Left kidney (tissue), 2 donors: ENCODE measurements around the gene IPO11. TPM values are rescaled to one million over a fixed set of nuclear protein-coding genes. Genes with fewer than 3 reads are reported as not detected.
A peak's percentile ranks its signal among the peaks of the same experiment; 100 is the strongest.
"Not testable (repeated sequence)": the region's sequence is repeated elsewhere in the genome, so short reads cannot be mapped to it uniquely, and the experiment has no call there.

Experiments
- DNase-seq: peaks from one replicate; pipeline ENCODE4 v3.0.0-alpha.2; 2013
- polyA plus RNA-seq: library from polyadenylated mRNA; unstranded; fragments of 120-200 nt; gene quantifications from one replicate; pipeline ENCODE4 v1.2.1, GENCODE V29; 2013; ENCODE audit not compliant: insufficient read length

The IPO11 gene
- polyA plus RNA-seq, 1 donor, result 37.8 TPM

DNA sequence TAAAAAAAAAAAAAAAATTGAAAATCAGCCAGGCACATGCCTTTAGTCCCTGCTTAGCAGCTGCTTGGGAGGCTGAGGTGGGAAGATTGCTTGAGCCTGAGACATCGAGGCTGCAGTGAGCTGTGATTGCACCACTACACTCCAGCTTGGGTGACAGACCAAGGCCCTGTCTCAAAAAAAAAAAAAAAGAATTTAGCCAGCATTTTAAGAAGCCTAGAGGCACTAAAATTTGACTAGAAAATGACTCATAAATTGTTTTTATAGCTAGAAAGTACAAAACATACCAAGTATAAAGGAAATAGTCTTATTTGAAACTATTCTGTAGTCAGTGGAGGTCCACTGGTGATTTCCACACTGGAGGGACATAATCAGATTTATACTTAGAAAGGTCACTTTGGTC, 183.5 kb downstream of the IPO11 start:
- DNase-seq, result no peak

DNA sequence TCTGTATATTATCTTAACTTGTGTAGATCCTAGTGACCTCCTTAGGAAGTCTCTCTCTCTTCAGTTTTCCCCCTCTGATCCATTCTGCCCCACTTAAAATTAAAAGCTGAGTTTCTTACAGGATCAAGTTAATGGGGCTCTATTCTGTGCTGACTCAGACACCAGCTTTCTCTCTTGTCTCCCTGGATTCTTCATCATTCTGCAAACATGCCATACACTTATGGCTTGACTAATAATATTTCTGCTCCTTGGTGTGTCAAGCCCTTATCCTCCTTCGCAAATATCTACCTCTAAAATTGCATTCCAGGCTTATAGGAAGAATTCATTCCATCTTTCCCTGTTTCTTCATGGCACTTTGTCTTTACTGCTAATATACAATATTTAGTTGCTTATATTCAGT, 184.1 kb downstream of the IPO11 start:
- no peak for DNase-seq

DNA sequence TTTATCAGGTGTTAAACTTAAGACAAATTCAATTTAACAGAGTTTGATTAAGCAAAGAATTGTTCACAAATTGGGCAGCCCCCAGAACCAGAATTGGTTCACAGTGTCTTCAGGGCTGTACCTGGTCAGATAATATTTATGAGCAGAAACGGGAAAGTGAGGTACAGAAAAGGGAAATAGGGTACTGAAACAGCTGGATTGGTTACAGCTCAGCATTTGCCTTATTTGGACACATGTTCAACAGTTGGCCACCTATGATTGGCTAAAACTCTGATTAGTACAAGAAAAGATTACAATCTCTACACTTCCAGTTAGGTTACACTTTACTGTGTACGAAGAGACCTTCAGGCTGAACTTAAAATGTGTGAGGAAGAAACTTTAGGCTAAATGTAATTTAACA, 184.8 kb downstream of the IPO11 start:
- DNase-seq, result no peak

DNA sequence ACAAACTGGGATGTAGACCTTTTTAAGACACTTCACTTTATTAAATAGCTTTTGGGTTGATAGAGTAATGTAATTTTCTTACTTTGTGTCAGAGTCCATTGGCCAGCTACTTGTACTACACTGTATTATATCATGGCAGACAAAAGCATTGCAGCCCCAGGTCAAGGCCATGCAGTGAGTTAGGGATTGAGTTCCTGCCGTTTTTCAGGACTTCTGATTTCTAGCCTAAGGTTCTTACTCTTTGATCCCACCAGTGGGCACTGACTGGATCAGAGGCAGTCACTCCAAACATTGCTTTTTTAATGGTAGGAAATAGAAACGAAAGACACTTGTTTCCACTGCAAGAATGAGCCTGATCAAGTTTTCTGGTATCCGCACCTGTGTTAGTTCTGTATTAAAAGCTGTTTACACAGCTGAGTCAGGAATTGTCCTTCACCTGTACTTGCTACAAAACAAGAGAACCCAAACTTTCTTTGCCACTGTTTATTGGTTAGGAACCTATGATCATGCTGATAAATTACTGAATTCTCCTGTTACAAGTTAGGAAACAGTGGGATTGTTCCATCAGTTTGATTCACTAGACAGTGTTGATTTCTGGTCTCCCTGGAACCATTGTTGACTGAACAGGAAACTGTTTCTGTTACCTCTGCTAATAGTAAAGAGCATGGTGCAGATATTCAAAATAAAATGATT, 188.1 kb downstream of the IPO11 start:
- no peak for DNase-seq

DNA sequence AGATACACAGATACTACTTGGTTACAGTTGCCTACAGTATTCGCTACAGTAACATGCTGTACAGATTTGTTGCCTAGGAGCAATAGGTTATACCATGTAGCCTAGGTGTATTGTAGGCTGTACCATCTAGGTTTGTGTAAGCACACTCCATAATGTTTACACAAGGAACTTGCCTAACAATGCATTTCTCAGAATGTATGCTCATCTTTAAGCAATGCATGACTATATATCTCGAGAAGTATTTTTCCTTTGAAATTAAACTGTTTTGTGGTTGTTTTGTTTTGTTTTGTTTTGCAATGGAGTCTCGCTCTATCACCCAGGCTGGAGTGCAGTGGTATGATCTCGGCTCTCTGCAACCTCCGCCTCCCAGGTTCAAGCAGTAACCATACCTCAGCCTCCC, 191.4 kb downstream of the IPO11 start:
- no peak for DNase-seq

DNA sequence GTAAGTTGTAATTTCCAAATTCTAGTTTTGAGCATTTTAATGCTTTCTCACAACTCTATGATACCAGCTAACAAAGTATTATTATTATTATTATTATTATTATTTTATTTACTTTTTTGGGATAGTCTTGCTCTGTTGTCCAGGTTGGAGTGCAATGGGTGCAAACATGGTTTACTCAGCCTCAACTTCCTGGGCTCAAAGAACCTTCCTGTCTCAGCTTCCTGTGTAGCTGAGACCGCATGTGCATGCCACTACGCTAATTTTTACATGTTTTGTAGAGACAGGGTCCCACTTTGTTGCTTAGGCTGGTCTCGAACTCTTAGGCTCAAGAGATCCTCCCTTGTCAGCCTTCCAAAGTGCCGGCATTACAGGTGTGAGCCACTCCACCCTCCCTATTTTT, 193.1 kb downstream of the IPO11 start:
- DNase-seq, result no peak

DNA sequence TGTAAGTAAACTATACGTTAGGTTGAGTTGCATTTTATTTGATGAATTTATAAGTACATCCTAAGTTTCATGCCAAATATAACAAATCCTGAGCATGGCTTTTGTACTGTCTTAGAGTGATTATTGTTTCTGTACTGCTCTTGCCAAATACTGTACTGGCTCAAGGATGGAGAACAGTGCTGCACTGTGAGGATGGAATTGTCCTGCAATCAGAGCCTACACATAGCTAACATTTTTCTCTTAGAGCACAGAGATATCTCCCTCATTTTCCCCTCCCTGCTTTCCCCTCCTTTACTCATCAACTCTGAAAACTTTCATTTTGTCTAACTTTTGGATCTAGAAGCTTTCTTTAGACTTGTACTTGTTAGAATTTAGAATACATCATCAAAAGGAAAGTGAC, 194.3 kb downstream of the IPO11 start:
- no peak for DNase-seq

DNA sequence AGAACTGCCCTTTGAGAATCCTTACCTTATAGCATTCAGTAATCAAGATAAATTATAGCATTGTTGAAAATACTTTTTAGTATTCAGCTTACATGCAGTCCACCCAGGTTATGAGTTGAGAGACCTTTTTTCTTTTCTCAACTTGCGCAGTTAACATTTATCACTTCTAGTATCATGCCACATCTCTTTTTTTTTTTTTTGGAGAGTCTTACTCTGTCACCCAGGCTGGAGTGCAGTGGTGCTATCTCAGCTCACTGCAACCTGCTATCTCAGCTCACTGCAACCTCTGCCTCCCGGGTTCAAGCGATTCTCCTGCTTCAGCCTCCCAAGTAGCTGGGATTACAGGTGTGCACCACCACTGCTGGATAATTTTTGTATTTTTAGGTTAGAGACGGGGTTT, 195.1 kb downstream of the IPO11 start:
- DNase-seq, result no peak

DNA sequence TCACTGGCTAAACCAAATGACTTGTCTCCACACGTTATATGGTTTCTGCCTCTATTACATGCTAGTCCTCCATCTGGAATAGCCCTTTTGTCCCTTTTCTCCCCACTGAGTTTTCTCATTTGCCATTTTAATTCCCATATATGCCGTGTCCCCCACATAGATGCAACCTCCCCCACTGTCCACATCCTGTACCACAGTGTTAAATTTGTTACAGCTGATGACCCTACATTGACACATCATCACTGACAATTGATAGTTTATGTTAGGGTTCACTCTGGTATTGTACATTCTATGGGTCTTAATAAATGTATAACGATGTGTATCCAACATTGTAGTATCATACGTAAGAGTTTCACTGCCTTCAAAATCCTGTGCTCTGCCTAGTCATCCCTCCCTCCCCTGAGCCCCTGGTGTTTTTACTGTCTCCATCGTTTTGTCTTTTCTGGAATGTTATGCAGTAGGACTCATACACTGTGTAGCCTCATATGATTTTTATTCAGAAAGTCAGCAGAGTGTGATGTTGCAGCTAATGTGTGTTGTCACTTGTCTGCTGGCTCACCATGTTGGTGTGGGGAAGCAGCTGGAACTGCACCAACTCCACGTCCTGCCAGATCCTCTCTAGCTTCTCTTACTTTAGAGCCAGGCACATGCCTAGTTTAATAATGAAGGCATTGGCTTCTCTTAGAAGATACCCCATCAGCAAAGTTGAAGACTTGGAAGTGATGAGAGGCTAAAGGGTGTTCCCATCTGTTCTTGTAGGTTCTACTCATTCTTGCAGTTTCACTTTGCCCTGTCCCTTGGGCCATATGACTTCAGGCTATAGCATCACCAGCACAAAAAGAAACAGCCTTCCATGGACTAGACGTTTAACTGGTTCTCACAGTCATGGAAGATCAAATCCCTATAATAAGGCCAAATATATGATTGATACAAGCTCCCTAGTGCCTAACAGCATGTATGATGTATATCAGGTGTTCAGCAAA, 196.3 kb downstream of the IPO11 start:
- no peak for DNase-seq

DNA sequence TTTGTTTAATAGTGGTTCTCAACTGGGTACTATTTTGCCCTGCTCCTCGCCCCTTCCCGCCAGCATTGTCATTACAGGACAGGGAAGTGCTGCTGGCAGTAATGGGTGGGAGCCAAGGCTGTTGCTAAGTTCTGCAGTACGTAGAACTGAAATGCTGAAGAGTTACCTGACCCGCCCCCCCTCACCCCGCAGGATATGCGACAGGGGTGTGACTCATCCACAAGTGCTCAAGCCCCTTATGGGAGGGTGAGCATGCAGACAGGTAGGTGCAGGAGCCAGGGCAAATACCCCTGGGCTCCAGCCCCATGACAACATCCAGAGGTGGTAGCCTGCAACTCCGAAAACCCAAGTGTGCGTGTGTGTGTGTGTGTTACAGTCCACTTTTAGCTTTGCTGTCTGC, 201.8 kb downstream of the IPO11 start:
- no peak for DNase-seq

DNA sequence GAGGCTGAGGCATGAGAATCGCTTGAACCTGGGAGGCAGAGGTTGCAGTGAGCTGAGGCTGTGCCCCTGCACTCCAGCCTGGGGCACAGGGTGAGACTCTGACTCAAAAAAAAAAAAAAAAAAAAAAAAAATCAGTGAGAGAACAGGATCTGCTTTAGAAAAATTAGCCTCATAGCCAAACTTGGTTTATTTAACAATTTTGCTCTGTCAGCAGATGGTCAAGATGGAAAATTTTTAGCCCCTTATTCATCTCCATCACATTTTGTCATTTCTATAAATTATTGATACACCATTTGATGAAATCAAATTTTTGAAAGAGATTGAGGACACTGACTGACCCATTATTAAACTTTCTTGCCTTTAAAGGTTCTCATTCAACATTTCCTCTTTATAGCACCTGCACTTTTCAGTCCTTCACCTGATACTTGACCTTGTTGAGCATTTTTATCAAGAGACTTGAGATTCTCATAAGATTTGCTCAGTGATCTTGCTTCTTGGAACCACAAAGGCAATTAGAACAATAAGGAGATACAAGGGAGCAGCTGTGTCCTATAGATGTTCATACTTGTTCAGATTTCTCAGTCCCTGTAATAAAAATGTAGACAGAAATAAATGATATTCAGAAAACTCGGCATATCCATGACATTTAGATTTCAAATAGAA, 204.2 kb downstream of the IPO11 start:
- DNase-seq, result no peak

DNA sequence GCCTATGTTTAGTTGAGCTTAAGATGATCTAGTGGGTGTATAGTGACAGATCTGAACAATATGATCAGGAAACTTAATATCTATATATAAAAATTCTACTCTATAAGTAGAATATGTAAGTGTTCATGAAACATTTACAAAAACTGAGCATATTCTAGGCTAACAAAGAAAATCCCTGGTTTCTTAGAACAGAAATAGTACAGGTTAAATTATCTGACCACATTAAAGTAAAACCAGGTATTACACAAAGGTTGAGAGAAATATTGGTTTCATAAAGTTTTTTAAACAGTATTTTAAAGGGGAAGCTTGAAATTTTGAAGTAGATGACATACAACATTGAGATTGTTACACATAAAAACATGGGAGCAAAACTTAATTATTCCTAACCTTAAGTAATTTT, 205.4 kb downstream of the IPO11 start:
- no peak for DNase-seq

DNA sequence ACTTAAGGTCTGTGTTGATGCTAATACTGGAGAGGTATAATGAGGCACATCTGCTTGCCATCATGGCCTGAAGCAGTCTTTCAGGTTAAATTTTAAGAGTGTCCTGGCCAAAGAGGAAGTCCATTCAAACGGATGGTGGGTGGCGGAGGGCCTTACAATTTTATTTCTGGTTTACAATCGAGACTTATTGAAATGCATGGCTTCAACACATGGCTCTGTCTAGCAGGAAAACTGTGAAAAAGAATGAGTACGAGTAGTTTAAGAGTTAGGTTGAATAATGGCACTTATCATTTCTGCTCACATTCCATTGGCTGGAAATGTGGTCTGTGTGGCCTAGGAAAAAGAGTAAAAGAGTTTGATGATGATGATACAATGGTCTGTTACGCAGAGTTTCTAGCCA, 208.2 kb downstream of the IPO11 start:
- no peak for DNase-seq

DNA sequence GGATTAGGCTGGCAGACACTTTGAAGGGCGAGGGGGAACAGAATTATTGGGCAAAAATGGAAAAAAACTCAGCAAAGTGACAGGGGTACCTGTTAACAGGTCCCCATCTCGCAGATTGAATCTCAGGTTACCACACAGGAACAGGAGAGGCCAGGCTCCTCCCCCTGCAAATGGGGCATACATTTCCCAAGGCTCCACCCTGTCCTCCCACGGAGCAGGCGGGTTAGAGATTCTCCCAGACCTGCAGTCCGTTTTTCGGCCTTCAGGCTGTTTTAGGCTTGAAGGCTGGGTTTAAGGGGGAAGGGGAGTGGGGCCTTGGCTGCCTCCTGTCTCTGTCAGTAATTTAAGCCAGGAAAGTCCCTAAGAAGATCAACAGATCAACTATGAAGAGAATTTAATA, 208.7 kb downstream of the IPO11 start:
- DNase-seq, result peak; percentile 13

DNA sequence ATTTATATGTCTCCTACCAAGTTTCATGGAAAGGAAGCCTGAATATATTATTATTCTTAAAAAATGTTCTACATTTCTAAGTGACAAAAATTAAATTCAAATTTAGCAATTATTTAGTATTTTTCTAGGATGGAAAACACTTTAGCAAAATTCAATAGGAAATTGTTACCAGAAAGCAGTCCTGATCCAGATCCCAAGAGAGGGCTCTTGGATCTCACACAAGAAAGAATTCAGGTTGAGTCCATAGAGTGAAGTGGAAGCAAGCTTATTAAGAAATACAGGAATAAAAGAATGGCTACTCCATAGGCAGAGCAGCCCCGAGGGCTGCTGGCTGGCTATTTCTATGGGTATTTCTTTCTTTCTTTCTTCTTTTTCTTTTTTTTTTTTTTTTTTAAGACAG, 210.7 kb downstream of the IPO11 start:
- no peak for DNase-seq

DNA sequence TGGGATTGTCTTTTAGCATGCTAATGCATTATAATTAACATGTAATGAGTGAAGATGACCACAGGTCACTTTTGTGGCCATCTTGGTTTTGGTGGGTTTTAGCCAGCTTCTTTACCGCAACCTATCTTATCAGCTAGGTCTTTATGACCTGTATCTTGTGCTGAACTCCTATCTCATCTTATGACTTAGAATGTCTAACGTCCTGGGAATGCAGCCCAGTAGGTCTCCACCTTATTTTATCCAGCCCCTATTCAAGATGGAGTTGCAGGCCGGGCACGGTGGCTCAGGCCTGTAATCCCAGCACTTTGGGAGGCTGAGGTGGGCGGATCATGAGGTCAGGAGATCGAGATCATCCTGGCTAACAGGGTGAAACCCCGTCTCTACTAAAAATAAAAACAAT, 211.9 kb downstream of the IPO11 start:
- not testable (repeated sequence) for DNase-seq

DNA sequence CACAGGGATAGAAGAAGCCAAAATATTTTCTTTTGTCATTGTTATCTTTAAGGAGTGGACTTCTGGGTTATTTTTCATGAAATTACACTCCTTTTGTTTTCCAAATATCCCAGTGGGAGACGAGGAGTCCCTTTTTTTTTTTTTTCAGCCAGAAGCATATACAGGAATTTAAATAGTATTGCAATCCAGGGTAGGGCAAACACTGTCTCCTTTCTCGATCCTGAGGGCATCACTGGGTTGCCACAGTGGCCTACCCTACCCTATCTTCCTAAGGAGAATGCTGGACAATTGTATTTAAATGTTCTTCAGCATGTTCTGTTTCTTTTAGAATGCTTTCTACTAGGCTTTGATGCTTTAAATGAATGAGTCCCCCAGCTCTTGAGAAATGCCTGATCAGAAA, 214.0 kb downstream of the IPO11 start:
- no peak for DNase-seq

DNA sequence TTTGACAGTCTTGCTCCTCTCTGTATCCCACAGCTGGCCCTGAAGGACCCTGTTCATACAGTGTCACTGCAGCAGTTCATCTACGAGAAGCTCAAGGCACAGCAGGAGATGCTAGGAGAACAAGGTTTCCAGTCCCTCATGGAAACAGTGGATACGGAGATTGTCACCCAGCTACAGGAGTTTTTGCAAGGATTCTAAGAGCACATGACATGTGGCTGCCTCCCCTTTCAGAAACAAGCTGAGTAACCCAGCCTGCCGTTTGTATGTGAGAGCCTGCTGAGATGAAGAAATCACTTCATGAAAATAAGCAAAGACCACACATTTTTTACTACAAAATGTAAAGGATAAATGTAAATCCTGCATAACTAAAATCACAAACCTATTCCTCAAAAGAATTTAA, 214.6 kb downstream of the IPO11 start:
- no peak for DNase-seq

DNA sequence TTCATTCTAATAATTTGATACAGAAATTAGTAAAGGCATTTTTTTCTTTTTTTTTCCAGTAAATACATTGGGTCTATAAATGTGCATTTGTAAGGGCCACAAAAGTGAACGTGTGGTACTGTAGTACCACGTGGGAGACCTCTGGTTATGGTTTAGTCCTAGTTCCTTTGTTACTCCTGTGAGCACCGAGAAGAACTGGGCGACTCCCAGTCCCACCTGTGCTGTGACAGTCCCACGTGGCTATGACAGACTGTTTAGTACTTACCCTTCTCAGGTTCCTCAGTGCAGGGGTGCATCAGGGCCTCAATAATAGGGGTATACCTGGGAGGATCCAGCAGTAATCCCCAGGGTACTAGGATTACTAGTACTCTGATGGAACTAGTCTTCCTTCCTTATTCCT, 215.3 kb downstream of the IPO11 start:
- no peak for DNase-seq

DNA sequence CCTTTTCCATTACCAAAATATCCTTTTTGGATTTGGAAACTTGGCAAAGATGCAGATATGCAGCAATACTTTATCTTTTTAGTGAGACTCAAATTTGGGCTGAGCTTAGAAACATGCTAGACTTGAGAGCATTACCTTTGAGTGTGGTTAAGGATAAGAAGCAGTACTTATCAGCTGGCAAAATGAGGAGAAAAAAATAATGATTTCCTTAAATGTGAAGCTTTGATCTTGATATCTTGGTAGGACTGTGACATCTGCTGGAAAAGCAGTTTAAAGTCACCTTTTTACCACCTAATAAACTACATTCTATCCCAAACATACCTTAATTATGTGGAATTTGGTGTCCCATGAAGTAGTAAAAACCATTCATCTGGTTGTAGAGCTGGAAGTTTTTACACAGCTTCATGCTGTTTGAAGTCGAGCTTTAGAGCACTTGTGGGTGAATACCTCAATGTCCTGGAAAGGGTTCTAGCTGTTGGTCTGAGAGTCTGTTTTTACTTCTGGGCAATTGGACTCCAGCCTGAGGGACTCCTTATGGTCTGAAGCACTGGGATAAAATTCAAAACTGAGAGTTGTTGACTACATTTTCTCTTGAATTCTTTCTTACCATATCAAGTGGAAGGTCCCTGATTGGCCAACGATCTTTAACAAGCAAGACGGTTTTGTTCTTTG, 219.5 kb downstream of the IPO11 start:
- DNase-seq, result no peak

DNA sequence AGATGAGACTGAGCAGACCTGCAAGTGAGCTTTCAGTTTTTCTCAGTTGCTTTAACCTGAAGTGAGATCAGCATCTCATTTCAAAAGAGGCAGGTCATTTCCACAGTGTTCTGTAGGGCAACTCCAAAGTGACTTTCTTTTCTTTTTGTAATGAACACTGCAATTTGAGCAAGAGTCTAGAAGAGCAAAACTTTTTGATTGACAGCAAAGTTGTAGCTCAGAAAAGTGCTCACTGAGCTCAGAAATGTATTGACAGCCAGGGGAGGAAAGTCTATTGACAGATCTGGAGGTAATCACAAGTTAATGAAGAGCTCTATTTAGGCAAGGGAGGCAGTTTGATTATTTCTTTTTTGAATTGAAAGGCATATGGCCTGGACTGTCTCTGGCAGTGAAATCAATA, 220.7 kb downstream of the IPO11 start:
- no peak for DNase-seq

DNA sequence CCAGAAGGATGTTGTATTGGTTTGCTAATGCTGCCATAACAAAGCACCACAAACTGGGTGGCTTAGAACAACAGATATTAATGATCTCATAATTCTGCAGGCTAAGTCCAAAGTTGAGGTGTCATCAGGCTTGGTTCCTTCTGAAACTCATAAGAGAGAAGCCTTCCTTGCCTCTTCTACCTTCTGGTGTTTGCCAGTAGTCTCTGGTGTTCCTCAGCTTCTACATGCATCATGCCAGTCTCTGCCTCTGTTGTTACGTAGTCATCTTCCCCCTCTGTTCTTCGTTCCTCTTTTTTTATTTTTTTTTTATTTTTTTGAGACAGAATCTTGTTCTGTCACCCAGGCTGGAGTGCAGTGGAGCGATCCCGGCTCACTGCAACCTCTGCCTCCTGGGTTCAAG, 227.9 kb downstream of the IPO11 start:
- no peak for DNase-seq

DNA sequence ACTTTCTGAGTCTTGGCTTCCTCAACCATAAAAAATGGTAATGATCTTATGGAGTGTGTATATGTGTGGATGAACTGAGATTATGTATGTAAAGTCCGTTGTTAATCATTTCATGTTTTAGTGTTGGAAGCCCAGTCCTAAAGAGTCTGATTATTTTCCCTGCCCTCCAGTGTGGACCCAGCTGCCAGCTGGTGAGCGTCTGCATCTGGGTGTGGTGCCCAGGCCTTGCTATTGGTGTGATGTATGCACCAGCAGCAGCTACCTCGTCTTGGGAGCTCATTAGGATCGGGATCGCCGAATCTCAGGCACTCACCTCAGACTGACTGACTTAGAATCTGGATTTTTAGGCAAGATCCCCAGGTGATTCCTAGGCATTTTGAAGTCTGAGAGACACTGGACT, 229.9 kb downstream of the IPO11 start:
- DNase-seq, result no peak
